KMS-11 (cell line): ENCODE results near the gene DRAM1.

Source experiments
- H2AFZ ChIP-seq: fragments of 200-600 bp; sonication (generic); 2 replicates; pipeline ENCODE4 v1.6.1; 2016; ENCODE audit warnings: antibody characterized with exemption, mixed run types, low read depth
- H3K27ac ChIP-seq: fragments of 200-600 bp; sonication (generic); 2 replicates; pipeline ENCODE4 v1.6.1; 2016; ENCODE audit warnings: mild to moderate bottlenecking, mixed run types
- H3K27me3 ChIP-seq: fragments of 200-600 bp; sonication (generic); 2 replicates; pipeline ENCODE4 v1.6.1; 2017; ENCODE audit warnings: mild to moderate bottlenecking, low read depth, mixed run types, moderate library complexity; ENCODE audit not compliant: insufficient read depth
- H3K36me3 ChIP-seq: fragments of 200-600 bp; sonication (generic); 2 replicates; pipeline ENCODE4 v1.6.1; 2017; ENCODE audit warnings: mild to moderate bottlenecking, mixed run types; ENCODE audit not compliant: insufficient read depth
- H3K4me1 ChIP-seq: fragments of 200-600 bp; sonication (generic); 2 replicates; pipeline ENCODE4 v1.6.1; 2016; ENCODE audit warnings: mild to moderate bottlenecking, low read depth, mixed run types; ENCODE audit not compliant: poor library complexity, severe bottlenecking
- H3K4me2 ChIP-seq: fragments of 200-600 bp; sonication (generic); 2 replicates; pipeline ENCODE4 v1.7.0; 2016; ENCODE audit warnings: mild to moderate bottlenecking, mixed run types
- H3K4me3 ChIP-seq: fragments of 200-600 bp; sonication (generic); IDR thresholded peaks from 2 replicates; pipeline ENCODE4 v1.6.1; 2017; ENCODE audit warnings: low read depth, low read length, mixed read lengths; ENCODE audit not compliant: insufficient read depth
- H3K79me2 ChIP-seq: fragments of 200-600 bp; sonication (generic); 2 replicates; pipeline ENCODE4 v1.6.1; 2016; ENCODE audit warnings: low read depth, mixed run types; ENCODE audit not compliant: insufficient read depth
- H3K9ac ChIP-seq: fragments of 200-600 bp; sonication (generic); 2 replicates; pipeline ENCODE4 v1.6.1; 2016; ENCODE audit warnings: mild to moderate bottlenecking, mixed run types
- H4K20me1 ChIP-seq: fragments of 200-600 bp; sonication (generic); 2 replicates; pipeline ENCODE4 v1.6.1; 2016; ENCODE audit warnings: mild to moderate bottlenecking, mixed run types; ENCODE audit not compliant: insufficient read depth
- TF ChIP-seq, protein P1 (sequence below): fragments of 200-600 bp; sonication (generic); conservative IDR thresholded peaks from 2 replicates; pipeline ENCODE4 v1.6.1; 2017; ENCODE audit warnings: low read depth, mild to moderate bottlenecking, antibody characterized with exemption, low read length, moderate library complexity, mixed read lengths

DRAM1 gene

DNA sequence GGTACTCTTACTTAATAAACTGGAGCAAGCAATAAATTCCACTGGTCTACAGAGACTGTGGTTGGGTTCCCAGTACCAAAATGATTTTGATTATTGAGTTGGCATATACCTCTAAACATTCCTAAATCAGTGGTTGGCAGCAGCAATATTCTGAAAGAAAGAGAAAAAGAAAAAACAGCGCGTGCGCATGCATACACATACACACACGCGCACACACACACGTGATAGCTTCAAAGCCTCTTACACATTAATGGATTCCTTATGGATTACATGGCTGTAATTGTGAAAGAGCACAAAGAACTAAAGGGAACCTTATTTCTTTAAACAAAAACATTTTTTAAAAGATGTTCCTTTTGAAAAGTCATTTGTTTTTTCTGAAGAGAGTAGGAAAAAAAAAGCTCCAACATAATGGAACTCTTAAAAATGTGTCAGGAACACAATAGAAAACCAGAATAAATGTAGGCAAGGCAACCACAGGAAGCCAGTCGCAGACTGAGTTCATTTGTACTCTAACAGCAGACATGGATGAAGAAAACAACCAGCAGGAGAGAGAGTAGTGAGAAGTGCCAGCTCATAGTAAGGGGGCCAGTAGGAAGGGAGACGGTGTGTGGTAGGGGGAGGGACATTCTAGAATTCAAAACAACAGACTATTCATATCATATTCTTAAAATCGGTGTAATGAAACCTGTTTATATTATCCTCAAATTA lies 80.0 kb downstream of the DRAM1 start:
- TF ChIP-seq, protein P1, sequence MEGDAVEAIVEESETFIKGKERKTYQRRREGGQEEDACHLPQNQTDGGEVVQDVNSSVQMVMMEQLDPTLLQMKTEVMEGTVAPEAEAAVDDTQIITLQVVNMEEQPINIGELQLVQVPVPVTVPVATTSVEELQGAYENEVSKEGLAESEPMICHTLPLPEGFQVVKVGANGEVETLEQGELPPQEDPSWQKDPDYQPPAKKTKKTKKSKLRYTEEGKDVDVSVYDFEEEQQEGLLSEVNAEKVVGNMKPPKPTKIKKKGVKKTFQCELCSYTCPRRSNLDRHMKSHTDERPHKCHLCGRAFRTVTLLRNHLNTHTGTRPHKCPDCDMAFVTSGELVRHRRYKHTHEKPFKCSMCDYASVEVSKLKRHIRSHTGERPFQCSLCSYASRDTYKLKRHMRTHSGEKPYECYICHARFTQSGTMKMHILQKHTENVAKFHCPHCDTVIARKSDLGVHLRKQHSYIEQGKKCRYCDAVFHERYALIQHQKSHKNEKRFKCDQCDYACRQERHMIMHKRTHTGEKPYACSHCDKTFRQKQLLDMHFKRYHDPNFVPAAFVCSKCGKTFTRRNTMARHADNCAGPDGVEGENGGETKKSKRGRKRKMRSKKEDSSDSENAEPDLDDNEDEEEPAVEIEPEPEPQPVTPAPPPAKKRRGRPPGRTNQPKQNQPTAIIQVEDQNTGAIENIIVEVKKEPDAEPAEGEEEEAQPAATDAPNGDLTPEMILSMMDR, result no peak
- Histone ChIP-seq H3K4me1 (no peaks in the 10 kb centered on the region), H2AFZ (no peak overlapping the region)

DNA sequence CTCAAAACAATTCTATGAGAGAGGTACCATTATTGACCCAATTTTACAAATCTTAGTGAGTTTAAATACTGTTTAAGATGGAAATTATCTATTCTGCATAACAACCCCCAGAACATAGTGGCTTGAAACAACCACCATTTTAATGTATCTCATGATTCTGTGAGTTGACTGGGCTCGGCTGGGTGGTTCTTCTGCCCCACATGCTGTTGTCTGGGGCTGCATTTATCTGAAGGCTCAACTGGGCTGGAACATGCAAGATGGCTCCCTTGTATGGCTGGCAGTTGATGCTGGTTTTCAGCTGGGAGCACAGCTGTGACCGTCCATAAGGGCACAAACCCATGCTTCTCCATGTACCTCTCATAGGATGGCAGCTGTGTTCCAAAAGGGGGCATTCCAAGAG lies 82.2 kb downstream of the DRAM1 start:
- no peaks in the 10 kb centered on the region for H4K20me1 ChIP-seq
- no peak overlapping the region for H3K4me2 ChIP-seq
- H3K4me1 ChIP-seq, result no peaks in the 10 kb centered on the region
- H2AFZ ChIP-seq, result no peak overlapping the region
- H3K27ac ChIP-seq, result no peak overlapping the region
- H3K9ac ChIP-seq, result no peak overlapping the region
- H3K27me3 ChIP-seq, result no peaks in the 10 kb centered on the region
- TF ChIP-seq, protein P1, result no peak
- no peaks in the 10 kb centered on the region for H3K79me2 ChIP-seq
- no peak overlapping the region for H3K4me3 ChIP-seq
- no peaks in the 10 kb centered on the region for H3K36me3 ChIP-seq

More for the DNA sequence above, 80.0 kb downstream of the DRAM1 start:
- H3K4me2 ChIP-seq, result no peak overlapping the region
- no peak overlapping the region for H3K9ac ChIP-seq
- H3K27me3 ChIP-seq, result no peaks in the 10 kb centered on the region
- no peaks in the 10 kb centered on the region for H3K79me2 ChIP-seq
- H4K20me1 ChIP-seq, result no peaks in the 10 kb centered on the region
- no peak overlapping the region for H3K27ac ChIP-seq
- no peaks in the 10 kb centered on the region for H3K36me3 ChIP-seq
- H3K4me3 ChIP-seq, result no peak overlapping the region

DNA sequence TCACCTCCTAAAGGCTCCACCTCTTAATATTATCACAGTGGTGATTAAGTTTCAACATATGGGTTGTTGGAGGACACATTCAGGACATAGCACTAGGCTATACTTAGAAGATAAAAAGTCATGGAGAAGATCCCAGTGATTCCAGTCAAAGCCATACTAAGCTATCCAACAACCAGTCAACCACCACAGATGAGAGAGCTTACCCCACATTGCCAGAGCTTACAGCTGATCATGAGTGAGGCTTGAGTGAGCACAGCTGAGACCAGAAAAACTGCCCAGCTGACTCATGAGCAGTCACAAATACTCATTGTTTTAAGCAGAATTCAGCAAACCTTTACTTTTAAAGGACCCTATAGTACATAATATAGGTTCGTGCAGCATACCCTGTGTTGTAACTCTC lies 85.1 kb downstream of the DRAM1 start:
- Histone ChIP-seq H3K36me3 (no peaks in the 10 kb centered on the region), H3K4me1 (peaks cover 3% of the 10 kb centered on the region), H2AFZ (no peak overlapping the region), H3K4me2 (no peak overlapping the region), H4K20me1 (no peaks in the 10 kb centered on the region), H3K9ac (no peak overlapping the region), H3K4me3 (no peak overlapping the region), H3K27ac (no peak overlapping the region), H3K79me2 (no peaks in the 10 kb centered on the region), H3K27me3 (no peaks in the 10 kb centered on the region)
- TF ChIP-seq, protein P1, result no peak

DNA sequence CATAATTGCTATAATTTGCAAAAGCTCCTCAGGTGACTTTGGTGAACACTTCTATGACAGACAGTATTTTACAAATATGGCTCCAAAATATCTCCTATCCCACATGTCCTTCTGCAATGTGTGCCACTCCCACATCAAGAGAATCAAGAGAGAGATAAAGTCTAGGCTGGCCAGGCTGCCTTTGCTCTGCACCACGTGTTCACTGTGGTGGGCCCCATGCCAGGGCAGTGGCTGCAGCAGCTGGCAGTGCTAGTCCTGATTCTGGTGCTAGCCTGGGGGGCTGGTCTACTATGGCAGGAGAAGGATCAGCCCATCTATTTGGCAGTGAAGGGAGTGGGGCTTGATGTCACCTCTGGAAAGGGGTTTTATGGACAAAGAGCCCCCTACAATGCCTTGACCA lies 86.3 kb downstream of the DRAM1 start:
- Histone ChIP-seq H3K79me2 (no peaks in the 10 kb centered on the region), H4K20me1 (no peaks in the 10 kb centered on the region), H3K4me2 (no peak overlapping the region), H3K9ac (no peak overlapping the region), H3K36me3 (no peaks in the 10 kb centered on the region), H2AFZ (no peak overlapping the region), H3K4me3 (no peak overlapping the region), H3K27ac (no peak overlapping the region), H3K4me1 (peaks cover 5% of the 10 kb centered on the region), H3K27me3 (no peaks in the 10 kb centered on the region)
- TF ChIP-seq, protein P1, result no peak
